HFF-Myc (cell line): ENCODE results near the gene DDX42.

Experiments used
- DNase-seq: peaks from one replicate; pipeline ENCODE4 v3.0.0-alpha.2; 2011; ENCODE audit warnings: low read depth; ENCODE audit errors: extremely low read depth
- H3K4me3 ChIP-seq: replicated peaks from 2 replicates; pipeline ENCODE4 v1.5.1; 2011; ENCODE audit warnings: low read depth, mild to moderate bottlenecking, control low read depth, low read length
- TF ChIP-seq, protein P1 (sequence below): IDR thresholded peaks from 2 replicates; pipeline ENCODE4 v1.5.1; 2012; ENCODE audit warnings: mild to moderate bottlenecking, low read depth, low read length, control low read depth; ENCODE audit errors: missing control alignments

DDX42 gene

DNA sequence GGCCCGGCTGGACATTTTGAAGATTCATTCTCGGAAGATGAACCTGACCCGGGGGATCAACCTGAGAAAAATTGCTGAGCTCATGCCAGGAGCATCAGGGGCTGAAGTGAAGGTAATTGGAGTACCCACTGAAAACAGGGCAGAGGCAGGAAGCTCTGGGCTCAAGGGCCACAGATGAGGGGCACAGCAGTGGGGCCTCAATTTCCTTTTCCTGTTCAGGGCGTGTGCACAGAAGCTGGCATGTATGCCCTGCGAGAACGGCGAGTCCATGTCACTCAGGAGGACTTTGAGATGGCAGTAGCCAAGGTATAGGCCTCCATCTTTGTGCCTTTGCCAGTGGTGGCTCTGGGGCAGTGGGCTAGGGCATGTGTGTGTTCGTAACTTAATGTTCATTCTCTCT lies 57.5 kb downstream of the DDX42 start:
- H3K4me3 ChIP-seq, result no peak overlapping the region
- TF ChIP-seq, protein P1, sequence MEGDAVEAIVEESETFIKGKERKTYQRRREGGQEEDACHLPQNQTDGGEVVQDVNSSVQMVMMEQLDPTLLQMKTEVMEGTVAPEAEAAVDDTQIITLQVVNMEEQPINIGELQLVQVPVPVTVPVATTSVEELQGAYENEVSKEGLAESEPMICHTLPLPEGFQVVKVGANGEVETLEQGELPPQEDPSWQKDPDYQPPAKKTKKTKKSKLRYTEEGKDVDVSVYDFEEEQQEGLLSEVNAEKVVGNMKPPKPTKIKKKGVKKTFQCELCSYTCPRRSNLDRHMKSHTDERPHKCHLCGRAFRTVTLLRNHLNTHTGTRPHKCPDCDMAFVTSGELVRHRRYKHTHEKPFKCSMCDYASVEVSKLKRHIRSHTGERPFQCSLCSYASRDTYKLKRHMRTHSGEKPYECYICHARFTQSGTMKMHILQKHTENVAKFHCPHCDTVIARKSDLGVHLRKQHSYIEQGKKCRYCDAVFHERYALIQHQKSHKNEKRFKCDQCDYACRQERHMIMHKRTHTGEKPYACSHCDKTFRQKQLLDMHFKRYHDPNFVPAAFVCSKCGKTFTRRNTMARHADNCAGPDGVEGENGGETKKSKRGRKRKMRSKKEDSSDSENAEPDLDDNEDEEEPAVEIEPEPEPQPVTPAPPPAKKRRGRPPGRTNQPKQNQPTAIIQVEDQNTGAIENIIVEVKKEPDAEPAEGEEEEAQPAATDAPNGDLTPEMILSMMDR, result no peak
- DNase-seq, result no peak

DNA sequence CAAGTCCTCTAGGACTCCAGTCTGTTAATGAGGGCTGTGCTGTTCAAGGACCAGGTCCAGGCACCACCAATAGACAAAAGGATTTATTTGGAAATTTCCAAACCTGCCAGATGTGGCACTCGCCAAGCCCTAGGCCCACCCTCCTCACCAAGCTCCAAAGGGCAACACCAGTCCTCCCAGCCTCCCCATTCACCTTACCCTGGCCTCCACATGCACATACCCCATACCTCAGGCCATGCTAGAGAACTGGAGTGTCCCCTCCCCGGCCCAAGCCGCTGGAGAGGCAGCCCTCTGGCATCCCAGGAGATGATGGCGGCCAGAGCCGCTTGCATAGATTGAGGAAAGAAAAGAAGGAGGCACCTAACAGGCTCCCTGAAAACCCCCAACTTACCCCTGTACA lies 58.0 kb downstream of the DDX42 start:
- no peak overlapping the region for H3K4me3 ChIP-seq
- no peak for DNase-seq
- TF ChIP-seq, protein P1, result no peak

- TF ChIP-seq, protein P1, result no peak
Observed at GRCh38 chr17:63832455-63832854, 58.5 kb downstream of the DDX42 start.

GRCh38 chr17:63833026-63833740 lies 59.2 kb downstream of the DDX42 start:
- DNase-seq, result no peak
- TF ChIP-seq, protein P1, result no peak

More at GRCh38 chr17:63832455-63832854, 58.5 kb downstream of the DDX42 start:
- H3K4me3 ChIP-seq, result no peak overlapping the region
- no peak for DNase-seq

DNA sequence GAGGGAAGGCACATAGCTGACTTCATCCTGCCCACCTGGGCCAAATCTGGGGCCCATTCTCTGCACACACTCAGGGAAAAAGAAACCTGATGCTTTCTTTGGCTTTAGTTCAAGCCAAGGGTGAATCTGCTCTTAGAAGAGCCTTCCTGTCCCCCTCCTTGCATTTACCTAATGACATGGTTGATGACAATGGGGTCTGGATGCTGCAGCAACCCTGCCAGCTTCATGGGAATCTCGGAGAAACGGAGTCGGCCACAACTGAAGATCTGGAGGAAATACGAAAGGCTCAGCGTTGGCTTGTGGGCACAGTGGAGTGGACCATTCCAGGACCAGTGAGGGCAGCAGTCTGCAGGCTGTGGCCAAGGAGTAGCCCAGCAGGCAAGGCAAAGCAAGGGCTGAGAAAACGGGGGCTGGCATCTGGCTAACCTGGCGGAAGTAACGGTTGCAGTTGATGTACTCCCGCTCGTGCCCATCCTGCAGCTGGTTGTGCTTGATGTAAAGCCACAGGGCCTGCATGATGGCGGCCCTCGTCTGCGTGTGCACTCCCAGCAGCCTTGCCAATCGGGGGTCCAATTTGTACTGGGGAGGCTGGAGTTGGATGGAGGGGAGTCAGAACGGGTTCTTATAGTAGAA lies 59.9 kb downstream of the DDX42 start:
- no peak overlapping the region for H3K4me3 ChIP-seq
- DNase-seq, result no peak
- TF ChIP-seq, protein P1, result no peak

More at GRCh38 chr17:63833026-63833740, 59.2 kb downstream of the DDX42 start:
- no peak overlapping the region for H3K4me3 ChIP-seq

GRCh38 chr17:63834431-63835166 lies 60.6 kb downstream of the DDX42 start:
- H3K4me3 ChIP-seq, result no peak overlapping the region
- TF ChIP-seq, protein P1, result peak; percentile 73
- DNase-seq, result peak; percentile 66
